ENCODE measurements around the gene ARFGEF3.
"Not testable (repeated sequence)": the region's sequence is repeated elsewhere in the genome, so short reads cannot be mapped to it uniquely, and the experiment has no call there.

Gene ARFGEF3

GRCh38 chr6:138175596-138175995 is 13.9 kb downstream of the ARFGEF3 start:
- DNase-seq: no peak

- no peak for DNase-seq
These were observed 15.0 kb downstream of the ARFGEF3 start for GRCh38 chr6:138176652-138177232.

- no peak for DNase-seq
These were observed 21.4 kb downstream of the ARFGEF3 start for GRCh38 chr6:138182939-138183789.

- DNase-seq: no peak
These were observed 22.0 kb downstream of the ARFGEF3 start for GRCh38 chr6:138183790-138184134.

- no peak for DNase-seq
These were observed 22.5 kb downstream of the ARFGEF3 start for GRCh38 chr6:138184230-138184629.

- no peak for DNase-seq
These were observed 25.4 kb downstream of the ARFGEF3 start for GRCh38 chr6:138187156-138187555.

- DNase-seq: no peak
These were observed 26.7 kb downstream of the ARFGEF3 start for GRCh38 chr6:138188278-138188941.

- no peak for DNase-seq
These were observed 32.5 kb downstream of the ARFGEF3 start for GRCh38 chr6:138194287-138194686.

- no peak for DNase-seq
These were observed 34.5 kb downstream of the ARFGEF3 start for GRCh38 chr6:138196122-138196738.

GRCh38 chr6:138197570-138197969 is 35.8 kb downstream of the ARFGEF3 start:
- DNase-seq: no peak

GRCh38 chr6:138198430-138199091 is 36.8 kb downstream of the ARFGEF3 start:
- no peak for DNase-seq

GRCh38 chr6:138201836-138202235 is 40.1 kb downstream of the ARFGEF3 start:
- no peak for DNase-seq

- no peak for DNase-seq
These were observed 41.6 kb downstream of the ARFGEF3 start for GRCh38 chr6:138203315-138203714.

- DNase-seq: no peak
These were observed 42.6 kb downstream of the ARFGEF3 start for GRCh38 chr6:138204303-138204702.

- DNase-seq: no peak
These were observed 43.1 kb downstream of the ARFGEF3 start for GRCh38 chr6:138204792-138205384.

GRCh38 chr6:138205437-138206094 is 43.8 kb downstream of the ARFGEF3 start:
- no peak for DNase-seq

- DNase-seq: no peak
These were observed 45.1 kb downstream of the ARFGEF3 start for GRCh38 chr6:138206862-138207261.

GRCh38 chr6:138211048-138211581 is 49.4 kb downstream of the ARFGEF3 start:
- no peak for DNase-seq

GRCh38 chr6:138211601-138212000 is 49.9 kb downstream of the ARFGEF3 start:
- DNase-seq: no peak

- DNase-seq: not testable (repeated sequence)
These were observed 50.8 kb downstream of the ARFGEF3 start for GRCh38 chr6:138212530-138212929.

GRCh38 chr6:138215093-138215782 is 53.5 kb downstream of the ARFGEF3 start:
- no peak for DNase-seq
